ENCODE data around the gene STAT5A. TPM values are rescaled to one million over a fixed set of nuclear protein-coding genes. Genes with fewer than 3 reads are reported as not detected.
A peak's percentile ranks its signal among the peaks of the same experiment; 100 is the strongest.

Gene STAT5A
- total RNA-seq, 1 experiment from 2014 or later: 6.4 TPM

DNA sequence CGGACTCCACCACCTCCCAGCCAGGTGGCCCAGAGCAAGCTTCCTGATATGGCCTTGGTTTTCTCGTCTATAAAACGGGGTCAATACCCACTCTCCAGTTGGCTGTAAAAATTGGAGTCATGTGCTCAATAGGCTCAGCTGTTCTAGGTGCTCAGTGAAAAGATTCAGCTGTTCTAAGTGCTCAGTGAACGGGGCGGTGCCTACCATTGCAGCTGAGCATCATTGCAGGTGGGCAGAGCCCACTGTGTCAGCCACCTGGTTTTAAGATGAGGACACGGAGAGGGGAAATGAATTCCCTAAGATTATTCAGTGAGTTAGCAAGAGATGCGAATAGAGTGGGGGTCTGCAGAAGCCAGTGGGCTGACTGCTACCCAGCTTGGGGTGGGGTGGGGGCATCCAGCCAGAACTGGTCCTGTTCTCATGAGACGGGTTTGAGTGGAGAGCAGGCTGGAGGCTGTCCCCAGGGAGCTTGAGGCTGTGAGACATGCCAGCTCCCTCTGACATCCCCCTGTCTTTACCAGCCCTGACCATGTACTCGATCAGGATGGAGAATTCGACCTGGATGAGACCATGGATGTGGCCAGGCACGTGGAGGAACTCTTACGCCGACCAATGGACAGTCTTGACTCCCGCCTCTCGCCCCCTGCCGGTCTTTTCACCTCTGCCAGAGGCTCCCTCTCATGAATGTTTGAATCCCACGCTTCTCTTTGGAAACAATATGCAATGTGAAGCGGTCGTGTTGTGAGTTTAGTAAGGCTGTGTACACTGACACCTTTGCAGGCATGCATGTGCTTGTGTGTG lies 21.9 kb downstream of the STAT5A start:
- Mint-ChIP-seq H3K4me3 (0 out of 5 replicates have a peak overlapping the region, but pooled peaks of 1 of the 2 experiments have one; percentile 10), H3K9me3 (no peaks in the 10 kb centered on the region), H3K27me3 (ENCODE audit: low read depth) (peaks cover 7% of the 10 kb centered on the region), H3K27ac (peak overlapping the region in 1 of 3 experiments; percentile 62; a peak in 1 of 7 replicates), H3K4me1 (peaks cover 37% of the 10 kb centered on the region in 2 experiments), H3K36me3 (ENCODE audit: insufficient read depth in 1 of 3, low read depth in 3 of 3) (peaks cover 3 to 21% (median 7%) of the 10 kb centered on the region in 3 experiments)
- no peak overlapping the region for H2BK15ac ChIP-seq (ENCODE audit: low read depth, low read length)
- no peak overlapping the region for H2AFZ ChIP-seq (ENCODE audit: low read length)
- no peak overlapping the region for H3K9ac ChIP-seq (ENCODE audit: extremely low read depth, insufficient read length, low read length)
- no peak overlapping the region for H2BK5ac ChIP-seq (ENCODE audit: insufficient read length, low read length)
- H3K23ac ChIP-seq (ENCODE audit: insufficient read length, low read depth, low read length): no peak overlapping the region
- H4K8ac ChIP-seq (replicated peaks; ENCODE audit: insufficient read length, low read depth, low read length): no peak overlapping the region
- no peak overlapping the region for H3K18ac ChIP-seq (ENCODE audit: insufficient read length, low read depth, low read length)
- WGBS (ENCODE audit: extremely low coverage, insufficient read length, low lambda C conversion rate): no CpG with 5 or more reads among the region's 19 CpGs
- no peak overlapping the region for H4K5ac ChIP-seq (ENCODE audit: insufficient read length, low read depth, low read length)
- H3K4me2 ChIP-seq (ENCODE audit: insufficient read depth, insufficient read length, low read length): no peak overlapping the region
- no peaks in the 10 kb centered on the region for H3K79me1 ChIP-seq (ENCODE audit: insufficient read depth, low read depth, low read length, poor library complexity, severe bottlenecking)
- no peaks in the 10 kb centered on the region for H3K23me2 ChIP-seq (ENCODE audit: insufficient read length, low read depth, low read length, poor library complexity, severe bottlenecking)
- H4K91ac ChIP-seq (ENCODE audit: insufficient read length, low read depth, low read length): no peak overlapping the region
- H3K79me2 ChIP-seq (ENCODE audit: insufficient read depth, low read length): no peaks in the 10 kb centered on the region
- no peak overlapping the region for H2AK5ac ChIP-seq (ENCODE audit: insufficient read length, low read length)
- no peak overlapping the region for H3T11ph ChIP-seq (ENCODE audit: low read length)
- no peaks in the 10 kb centered on the region for H3K27me3 ChIP-seq (ENCODE audit: insufficient read depth, low read length)
- H3K4me1 ChIP-seq (ENCODE audit: insufficient read depth, low read length): peaks cover 2% of the 10 kb centered on the region; the same call in 1 of the 2 replicates
- no peak overlapping the region for H2BK12ac ChIP-seq (ENCODE audit: insufficient read length, low read depth, low read length)
- TF ChIP-seq, protein P1, sequence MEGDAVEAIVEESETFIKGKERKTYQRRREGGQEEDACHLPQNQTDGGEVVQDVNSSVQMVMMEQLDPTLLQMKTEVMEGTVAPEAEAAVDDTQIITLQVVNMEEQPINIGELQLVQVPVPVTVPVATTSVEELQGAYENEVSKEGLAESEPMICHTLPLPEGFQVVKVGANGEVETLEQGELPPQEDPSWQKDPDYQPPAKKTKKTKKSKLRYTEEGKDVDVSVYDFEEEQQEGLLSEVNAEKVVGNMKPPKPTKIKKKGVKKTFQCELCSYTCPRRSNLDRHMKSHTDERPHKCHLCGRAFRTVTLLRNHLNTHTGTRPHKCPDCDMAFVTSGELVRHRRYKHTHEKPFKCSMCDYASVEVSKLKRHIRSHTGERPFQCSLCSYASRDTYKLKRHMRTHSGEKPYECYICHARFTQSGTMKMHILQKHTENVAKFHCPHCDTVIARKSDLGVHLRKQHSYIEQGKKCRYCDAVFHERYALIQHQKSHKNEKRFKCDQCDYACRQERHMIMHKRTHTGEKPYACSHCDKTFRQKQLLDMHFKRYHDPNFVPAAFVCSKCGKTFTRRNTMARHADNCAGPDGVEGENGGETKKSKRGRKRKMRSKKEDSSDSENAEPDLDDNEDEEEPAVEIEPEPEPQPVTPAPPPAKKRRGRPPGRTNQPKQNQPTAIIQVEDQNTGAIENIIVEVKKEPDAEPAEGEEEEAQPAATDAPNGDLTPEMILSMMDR (conservative IDR thresholded peaks at IDR 0.05): peak; percentile 42; the same call in 2 of the 3 replicates
- peak; percentile 68 for DNase-seq
- H2BK120ac ChIP-seq (ENCODE audit: low read depth, low read length, poor library complexity, severe bottlenecking): no peak overlapping the region
- no peak overlapping the region for H3K4ac ChIP-seq (ENCODE audit: low read depth, low read length)
- no peak overlapping the region for H2BK20ac ChIP-seq (ENCODE audit: low read depth, low read length, poor library complexity, severe bottlenecking)
- no peaks in the 10 kb centered on the region for H3K9me3 ChIP-seq (ENCODE audit: control insufficient read depth, low read depth, low read length)
- H4K20me1 ChIP-seq (ENCODE audit: control insufficient read depth, insufficient read depth, insufficient read length): no peaks in the 10 kb centered on the region
- H3K56ac ChIP-seq (ENCODE audit: insufficient read length, low read depth, low read length): no peak overlapping the region
- H3K27ac ChIP-seq (ENCODE audit: insufficient read length, low read depth, low read length): no peak overlapping the region
- H3K14ac ChIP-seq (ENCODE audit: insufficient read depth, low read length): no peak overlapping the region; the same call in 1 of the 2 replicates
